NCI-H1092 treated with DMSO at 0.1 percent for 48 hours (cell line): ENCODE data around the gene SAA2.
"Not testable (repeated sequence)": the region's sequence is repeated elsewhere in the genome, so short reads cannot be mapped to it uniquely, and the experiment has no call there.

Experiments used
- DNase-seq: peaks from one replicate; lab custom pipeline; 2025; lab: John Stamatoyannopoulos, UW

Gene SAA2

DNA sequence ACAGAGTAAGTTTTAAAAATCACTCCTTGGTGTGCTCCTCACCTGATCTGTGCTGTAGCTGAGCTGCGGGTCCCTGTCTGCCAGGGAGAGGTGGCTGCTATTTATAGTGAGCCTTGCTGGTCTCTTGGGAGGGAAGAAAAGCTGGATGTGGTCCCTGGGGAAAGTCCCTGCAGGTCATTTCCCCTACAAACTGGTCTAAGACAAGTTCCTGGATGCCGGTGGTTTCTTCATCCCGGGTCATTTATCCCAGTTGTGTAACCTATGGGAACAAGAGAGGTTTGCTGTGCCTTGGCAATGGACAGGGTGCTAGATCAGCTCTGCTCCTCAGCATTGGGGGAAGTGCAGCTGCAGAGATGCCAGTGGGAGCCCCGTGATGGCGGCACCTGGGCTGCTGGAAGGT is at the start of gene SAA2:
Gene SAA2 (minus strand): TSS at position 108 of the 400 bp plus-strand sequence. CDS start 657 bp downstream, outside the sequence.
- DNase-seq, result no peak

DNA sequence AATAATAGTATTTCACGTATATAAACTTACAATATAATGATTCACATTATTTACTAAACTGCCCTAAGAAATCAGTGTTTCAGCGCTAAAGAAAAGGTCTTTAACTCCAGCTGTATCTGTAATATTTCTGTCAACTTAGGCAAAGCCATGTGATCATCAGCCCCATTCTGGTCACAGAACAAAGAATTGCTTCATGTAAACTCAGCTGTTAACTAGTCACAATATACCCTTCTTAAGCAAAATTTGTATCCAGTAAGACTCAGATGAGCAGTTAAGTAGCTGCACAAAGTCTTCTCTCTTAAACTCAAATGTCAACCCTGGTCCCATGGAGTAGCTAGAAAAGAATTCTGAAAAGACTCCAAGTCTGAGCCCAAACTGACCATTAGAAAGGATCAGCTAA is 46.8 kb upstream of the SAA2 start:
- no peak for DNase-seq

DNA sequence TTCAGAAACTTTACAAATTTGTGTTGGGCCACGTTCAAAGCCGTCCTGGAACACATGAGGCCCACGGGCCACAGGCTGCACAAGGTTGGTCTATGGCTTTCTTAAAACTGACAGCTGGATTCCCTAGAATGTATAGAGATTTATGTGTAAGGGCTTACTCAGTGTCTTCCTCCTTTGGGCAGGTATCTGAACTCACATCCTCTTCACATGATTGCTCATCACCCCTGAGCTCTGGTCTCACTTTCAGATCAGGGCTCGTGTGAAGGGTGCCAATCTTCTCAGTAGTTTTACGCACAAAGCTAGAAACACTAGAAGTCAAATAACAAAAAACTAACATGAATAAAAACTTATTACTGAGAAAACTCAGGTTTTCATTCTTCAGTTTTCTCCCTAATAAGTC is 46.4 kb upstream of the SAA2 start:
- DNase-seq, result no peak

DNA sequence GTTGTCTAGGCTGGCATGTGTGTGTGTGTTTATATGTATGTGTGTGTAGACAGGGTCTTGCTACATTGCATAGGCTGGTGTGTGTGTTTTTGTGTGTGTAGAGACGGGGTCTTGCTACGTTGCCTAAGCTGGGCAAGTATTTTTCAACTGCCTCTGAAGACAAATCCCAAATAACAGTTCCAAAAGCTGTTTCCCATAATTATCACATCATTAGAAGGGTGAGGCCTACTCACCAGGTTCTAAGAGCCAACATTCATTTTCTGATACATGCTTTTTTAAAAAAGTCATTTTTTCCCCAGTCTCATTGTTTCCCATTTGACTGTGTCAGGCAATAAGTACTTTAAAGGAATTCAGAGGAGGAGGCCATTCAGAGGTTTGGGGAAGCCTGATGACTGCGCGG is 40.4 kb upstream of the SAA2 start:
- no peak for DNase-seq

DNA sequence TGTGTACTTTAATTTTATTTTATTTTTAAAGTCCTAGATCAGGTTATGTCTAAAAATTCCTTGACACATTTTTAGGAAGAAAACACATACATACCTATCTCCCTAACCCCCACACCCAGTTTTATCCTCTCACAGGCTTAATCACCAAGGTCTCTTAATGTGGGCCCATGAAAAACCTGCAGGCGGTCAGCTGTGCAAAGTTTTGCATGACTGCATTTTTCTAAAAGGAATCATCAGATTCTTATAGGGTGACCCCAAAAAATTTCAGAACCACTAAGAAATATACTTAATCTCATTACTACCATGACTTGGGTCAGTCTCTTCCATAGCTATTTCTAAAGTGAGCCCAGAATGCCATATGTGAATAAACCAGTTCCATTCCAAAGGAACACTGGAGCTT is 37.4 kb upstream of the SAA2 start:
- no peak for DNase-seq

DNA sequence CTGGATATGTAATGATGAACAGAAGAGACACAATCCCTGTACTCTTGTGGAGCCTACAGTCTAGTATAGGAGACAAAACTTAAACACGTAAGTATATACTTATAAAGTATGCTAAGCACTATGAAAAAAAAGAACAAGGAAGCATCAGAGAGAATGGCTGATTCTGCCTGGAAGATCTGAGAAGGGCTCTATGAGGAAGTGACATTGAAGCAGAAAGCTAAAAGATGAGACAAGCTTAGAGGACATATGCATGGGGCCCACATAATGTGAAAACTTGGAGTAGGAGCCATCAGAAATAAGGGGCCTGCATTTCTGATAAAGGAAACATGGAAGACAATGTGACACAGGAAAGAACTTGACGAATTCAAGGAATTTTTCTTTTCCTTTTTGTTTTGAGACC is 34.2 kb upstream of the SAA2 start:
- no peak for DNase-seq

DNA sequence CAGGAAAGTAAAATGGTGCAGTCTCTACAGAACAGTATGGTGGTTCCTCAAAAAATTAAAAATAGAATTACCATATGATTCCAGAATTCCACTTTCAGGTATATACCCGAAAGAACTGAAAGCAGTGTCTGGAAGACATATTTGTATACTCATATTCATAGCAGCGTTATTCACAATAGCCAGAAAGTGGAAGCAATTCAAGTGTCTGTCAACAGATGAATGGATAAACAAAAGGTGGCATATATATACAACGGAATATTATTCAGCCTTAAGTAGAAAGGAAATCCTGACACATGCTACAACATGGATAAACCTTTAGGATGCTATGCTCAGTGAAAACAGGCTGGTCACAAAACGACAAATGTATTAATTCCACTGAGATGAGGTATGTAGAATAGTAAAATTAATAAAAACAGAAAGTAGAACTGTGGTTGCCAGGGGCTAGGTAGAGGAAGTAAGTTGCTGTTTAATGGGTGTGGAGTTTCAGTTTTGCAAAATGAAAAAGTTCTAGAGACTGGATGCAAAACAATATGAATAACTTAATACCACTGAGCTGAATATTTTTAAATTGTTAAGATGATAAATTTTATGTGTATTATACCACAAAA is 32.1 kb upstream of the SAA2 start:
- no peak for DNase-seq

DNA sequence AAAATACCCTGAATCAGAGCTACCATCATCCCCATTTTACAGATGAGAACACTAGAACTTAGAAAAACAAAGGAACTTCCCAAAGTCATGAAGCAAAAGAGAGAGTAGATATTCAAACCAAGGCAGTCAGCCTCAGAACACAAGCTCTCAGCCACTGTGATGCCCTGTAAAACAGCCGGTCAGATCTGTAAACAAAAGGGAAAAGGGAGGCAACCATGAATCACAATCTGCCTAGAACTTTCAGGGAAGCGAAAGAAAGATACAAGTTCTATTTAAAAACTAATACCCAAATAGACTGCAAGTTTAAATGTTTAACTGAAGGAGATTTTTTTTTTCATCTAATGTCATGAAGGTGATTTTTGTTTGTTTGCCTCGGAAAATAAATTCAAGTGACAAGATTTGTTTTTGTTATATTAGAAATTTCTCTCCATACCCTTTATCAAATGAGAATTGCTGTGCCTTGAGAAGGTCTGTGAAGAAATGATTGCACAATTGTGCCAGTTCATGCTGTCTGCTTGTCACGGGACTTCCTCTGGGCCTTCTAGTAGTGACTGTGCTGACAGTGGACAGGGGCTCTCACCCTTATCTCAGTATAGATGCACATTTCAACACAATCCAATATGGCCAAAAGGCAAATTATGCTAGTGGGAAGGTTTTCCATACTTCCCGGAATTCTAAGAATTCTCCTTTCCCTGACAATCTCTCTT is 29.2 kb upstream of the SAA2 start:
- no peak for DNase-seq

DNA sequence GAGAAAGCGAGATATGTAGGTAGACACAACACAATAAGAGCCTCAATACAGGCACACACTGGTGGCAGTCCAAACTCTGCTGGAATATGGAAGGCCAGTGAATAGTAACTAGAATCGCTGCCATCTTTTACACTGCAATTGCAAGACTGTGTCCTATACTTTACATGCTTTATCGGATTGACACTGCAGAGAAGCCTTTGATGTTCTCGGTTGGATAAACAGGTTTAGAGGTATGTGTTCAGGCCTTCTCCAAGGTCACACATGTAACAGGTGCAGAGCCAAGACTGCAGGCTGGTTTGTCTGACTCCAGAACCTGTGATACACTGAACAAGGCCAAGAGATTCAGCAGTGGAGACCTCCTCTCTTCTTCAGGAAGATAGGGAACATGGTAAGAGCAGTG is 22.7 kb upstream of the SAA2 start:
- no peak for DNase-seq

DNA sequence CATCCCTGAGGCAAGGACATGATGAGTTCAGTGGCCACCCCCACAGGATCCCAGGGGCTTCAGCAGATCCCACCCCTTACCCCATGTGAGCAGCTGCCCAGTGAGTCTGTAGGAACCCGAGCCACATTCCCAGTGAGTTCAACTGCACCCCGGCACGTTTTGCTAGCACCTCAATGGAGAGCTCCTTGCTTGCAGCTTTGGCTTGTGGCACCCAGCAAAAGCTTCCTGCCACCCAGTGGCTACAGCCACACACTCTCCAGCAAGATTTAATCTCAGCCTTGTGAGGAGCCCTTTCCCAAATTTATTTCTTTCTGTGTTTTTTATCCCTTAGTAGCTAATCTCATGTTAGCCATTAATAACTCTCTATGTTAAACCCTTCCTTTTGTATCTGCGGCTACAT is 21.6 kb upstream of the SAA2 start:
- no peak for DNase-seq

DNA sequence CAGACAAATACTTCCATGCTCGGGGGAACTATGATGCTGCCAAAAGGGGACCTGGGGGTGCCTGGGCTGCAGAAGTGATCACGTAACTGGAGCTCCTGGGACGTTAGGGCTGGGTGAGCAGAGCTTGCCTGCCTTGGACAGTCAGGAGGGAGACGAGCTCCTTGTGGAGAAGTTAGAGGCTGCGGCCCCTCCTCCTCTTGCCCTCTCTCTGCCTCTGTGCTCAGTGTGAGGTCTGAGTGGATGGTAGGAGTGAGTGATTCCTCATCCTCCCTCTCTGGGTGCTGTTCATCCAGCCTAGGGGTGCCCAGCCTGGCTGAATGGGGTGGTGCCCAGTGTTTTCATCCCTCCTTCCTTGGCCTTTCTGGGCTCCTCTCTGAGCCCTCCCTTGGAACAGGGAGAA is 20.8 kb upstream of the SAA2 start:
- not testable (repeated sequence) for DNase-seq

DNA sequence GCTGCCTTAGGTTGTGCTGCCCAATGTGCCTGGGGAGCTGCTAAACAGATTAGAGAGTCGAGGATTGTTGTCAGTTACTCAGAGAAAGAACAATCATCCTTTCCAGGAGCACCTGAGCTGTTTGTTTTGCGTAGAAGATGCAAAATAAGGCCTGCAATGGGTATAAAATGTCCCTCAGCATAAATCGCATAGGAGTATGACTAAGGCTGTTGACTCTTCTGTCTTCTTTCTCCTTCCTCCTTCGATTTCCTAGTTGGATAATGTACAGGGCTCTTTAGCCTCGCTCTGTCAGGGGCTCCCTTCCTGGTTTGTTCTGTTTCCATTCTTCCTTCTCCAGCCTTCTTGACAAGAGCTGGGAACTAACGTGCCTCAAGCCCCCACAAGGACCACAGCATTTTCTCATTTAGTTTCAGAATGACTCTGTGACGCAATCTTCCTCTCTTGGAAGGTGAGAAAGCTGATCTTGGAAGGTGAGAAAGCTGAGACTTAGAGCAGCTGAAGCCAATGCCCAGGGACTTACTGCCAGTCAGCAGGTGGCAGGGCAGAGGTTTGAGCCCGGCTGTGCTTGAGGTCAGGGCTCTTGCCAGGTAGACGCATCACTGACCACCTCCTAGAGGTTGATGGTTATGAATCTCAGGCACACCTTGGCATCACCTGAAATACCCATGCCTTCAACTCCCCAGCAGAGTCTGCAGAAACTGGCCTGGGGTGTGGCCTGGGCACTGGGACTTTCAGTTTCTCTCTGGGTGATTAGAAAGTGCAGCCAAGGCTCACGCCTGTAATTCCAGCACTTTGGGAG is 19.1 kb upstream of the SAA2 start:
- not testable (repeated sequence) for DNase-seq

DNA sequence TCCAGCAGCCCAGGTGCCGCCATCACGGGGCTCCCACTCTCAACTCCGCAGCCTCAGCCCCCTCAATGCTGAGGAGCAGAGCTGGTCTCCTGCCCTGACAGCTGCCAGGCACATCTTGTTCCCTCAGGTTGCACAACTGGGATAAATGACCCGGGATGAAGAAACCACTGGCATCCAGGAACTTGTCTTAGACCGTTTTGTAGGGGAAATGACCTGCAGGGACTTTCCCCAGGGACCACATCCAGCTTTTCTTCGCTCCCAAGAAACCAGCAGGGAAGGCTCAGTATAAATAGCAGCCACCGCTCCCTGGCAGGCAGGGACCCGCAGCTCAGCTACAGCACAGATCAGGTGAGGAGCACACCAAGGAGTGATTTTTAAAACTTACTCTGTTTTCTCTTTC is 17.5 kb upstream of the SAA2 start, which contains the start of gene SAA1:
Gene SAA1 (plus strand): TSS at position 316 of the 400 bp plus-strand sequence. CDS start 624 bp downstream, outside the sequence.
- no peak for DNase-seq

DNA sequence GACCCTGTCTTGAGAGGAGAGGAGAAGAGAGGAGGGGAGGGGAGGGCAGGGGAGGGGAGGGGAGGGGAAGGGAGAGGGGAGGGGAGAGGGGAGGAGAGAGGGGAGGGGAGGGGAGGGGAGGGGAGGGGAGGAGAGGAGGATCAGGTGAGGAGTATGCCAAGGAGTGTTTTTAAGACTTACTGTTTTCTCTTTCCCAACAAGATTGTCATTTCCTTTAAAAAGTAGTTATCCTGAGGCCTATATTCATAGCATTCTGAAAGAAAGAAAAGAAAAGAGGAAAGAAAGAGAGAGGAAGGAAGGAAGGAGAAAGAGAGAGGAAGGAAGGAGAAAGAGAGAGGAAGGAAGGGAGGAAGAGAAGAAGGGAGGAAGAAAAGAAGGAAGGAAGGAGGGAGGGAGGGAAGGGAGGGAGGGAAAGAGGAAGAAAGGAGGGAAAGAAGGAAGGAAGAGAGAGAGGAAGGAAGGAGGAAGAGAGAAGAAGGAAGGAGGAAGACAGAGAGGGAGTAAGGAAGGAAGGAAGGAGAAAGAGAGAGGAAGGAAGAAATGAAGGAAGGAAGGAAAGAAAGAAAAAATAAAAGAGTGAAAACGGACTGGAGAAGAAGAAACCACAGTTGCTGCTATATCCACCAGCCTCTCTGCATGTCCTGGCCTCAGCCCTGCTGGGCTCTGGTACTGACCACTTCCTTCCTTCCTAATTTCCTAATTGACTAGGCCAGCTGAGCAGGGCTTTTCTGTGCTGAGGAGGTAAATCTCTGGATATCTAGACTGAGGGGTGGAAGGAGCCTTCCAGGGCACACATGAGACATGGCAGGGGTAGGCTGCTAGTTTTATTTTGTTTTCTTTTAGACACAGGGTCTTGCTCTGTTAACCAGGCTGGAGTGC is 16.4 kb upstream of the SAA2 start:
- DNase-seq, result no peak

DNA sequence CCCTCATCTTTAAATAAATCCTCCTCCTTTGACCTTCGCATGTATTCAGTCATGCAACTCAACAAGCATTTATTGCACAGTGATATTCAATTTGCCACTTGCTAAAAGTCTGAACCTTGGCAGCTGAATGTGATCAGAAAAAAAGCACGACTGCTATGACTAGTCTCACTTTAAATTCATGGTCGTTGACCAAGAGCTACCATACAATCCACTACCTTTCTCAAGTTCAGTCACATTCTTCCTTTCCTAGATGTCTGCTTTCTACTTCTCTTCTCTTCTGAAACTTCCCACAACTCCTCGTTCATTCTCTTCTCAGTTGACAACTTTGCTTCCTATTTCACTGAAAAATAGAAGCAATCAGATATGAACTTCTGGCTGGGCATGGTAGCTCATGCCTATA is 15.6 kb upstream of the SAA2 start:
- DNase-seq, result no peak

DNA sequence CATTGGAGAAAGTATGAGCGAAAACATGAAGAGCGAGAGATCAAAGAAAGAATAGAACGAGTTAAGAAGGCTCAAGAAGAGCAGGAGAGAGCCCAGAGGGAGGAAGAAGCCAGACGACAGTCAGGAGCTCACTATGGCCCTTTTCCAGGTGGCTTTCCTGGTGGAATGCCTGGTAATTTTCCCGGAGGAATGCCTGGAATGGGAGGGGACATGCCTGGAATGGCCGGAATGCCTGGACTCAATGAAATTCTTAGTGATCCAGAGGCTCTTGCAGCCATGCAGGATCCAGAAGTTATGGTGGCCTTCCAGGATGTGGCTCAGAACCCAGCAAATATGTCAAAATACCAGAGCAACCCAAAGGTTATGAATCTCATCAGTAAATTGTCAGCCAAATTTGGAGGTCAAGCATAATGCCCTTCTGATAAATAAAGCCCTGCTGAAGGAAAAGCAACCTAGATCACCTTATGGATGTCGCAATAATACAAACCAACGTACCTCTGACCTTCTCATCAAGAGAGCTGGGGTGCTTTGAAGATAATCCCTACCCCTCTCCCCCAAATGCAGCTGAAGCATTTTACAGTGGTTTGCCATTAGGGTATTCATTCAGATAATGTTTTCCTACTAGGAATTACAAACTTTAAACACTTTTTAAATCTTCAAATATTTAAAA is 14.3 kb upstream of the SAA2 start:
- not testable (repeated sequence) for DNase-seq

DNA sequence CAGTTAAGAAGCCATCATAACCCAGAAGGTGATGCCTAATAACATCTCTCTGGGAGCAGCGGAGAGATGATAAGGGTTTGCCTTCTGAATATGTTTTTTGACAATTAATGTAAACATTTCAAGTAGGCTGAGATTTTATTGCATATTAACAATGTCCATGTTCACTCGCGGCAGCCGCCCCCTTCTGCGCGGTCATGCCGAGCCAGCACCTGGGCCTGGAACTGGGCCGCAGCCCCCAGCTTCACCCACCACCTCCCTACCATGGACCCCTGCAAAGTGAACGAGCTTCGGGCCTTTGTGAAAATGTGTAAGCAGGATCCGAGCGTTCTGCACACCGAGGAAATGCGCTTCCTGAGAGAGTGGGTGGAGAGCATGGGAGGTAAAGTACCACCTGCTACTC is 13.3 kb upstream of the SAA2 start:
- DNase-seq, result no peak

DNA sequence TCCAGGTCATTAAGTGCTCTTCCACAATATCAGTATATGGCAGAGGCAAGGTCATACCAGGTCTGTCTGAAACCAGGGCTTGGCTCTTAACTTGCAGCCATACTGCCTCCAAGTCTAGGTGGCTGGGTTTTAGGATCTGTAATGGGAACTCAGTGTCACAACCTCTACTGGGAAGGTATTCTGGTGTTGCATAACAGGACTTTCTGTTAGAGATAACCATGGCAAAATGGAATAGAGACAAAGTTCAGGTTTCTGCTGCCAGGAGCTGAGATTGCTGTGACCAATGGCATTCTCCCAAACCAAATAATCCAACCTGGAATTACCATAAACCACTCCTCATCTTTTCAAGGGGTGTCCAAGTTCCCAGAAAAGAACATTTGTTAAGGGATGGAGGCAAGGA is 10.8 kb upstream of the SAA2 start:
- no peak for DNase-seq

DNA sequence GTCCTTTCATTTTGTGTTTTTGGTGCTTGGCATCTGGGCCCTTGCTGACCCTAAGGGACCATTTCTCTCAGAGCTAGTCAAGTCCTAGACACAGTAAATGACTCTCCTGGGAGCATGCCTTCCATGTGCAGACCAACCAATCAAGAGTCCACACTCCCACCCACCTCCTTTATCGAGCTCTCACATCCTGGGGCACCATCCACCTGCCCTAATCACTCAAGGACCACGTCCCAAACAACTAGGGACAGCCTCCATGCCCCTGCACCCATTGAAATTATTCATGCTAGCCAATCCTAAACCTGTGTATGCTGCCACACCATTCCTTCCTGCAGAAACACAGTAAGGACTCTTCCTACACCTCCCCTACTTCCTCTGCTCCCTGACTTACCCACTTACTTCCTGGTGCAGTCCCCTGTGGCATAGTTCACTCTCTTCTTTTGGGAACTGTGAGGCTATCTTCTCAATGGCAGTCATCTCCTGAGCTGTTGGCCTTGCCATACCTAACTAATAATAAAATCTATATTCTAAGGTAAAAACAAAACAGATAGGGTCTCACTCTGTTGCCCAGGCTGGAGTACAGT is 6.4 kb upstream of the SAA2 start:
- DNase-seq, result no peak

DNA sequence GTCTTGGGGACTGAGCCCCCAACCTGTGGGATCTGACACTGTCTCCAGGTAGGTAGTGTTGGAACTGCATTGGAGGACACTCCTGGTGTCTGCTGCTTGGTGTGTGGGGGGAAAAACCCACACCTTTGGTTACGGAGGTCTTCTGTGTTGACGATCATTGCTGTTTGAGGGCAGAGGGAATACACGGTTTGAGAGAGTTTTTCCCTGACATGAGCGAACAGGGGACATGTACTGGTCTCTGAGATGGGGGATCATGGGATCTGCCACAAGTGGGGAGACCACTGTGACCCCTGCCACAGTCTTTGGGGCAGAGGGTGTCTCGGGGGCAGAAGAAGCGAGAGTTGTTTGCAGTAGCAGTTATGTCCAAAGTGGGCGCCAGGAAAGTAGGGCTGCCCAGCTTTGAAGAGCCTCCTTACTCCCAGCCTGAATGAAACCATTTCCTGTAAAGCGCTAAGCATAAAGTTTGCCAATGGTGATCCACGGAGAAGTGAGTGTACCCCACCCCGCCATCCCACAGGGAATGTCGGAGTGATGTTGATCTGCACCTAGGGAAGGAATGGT is 5.4 kb upstream of the SAA2 start:
- DNase-seq, result no peak

DNA sequence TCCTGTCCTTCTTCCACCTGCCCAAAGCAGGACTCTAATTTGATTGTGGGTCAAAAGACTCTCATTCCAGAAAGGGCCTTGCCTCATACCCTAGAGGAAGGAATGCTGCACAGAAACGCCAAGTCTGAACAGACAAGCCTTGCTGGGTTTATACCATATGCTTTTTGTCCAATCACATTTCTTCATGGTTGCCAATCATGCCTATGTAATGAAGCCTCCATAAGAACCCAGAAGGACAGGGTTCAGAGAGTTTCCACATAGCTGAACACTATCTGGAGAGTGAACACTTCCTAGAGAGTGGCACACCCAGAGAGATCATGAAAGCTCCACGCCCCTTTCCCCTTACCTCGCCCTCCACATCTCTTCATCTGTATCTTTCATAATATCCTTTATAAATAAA is 4.8 kb upstream of the SAA2 start:
- DNase-seq, result no peak
